Islet precursor cell (in vitro differentiated cells): ENCODE results near the gene PACS1.
"Not testable (repeated sequence)": the region's sequence is repeated elsewhere in the genome, so short reads cannot be mapped to it uniquely, and the experiment has no call there.

ENCODE experiments used
- DNase-seq: peaks from one replicate; pipeline ENCODE4 v3.0.0-alpha.2; 2018

The PACS1 gene

DNA sequence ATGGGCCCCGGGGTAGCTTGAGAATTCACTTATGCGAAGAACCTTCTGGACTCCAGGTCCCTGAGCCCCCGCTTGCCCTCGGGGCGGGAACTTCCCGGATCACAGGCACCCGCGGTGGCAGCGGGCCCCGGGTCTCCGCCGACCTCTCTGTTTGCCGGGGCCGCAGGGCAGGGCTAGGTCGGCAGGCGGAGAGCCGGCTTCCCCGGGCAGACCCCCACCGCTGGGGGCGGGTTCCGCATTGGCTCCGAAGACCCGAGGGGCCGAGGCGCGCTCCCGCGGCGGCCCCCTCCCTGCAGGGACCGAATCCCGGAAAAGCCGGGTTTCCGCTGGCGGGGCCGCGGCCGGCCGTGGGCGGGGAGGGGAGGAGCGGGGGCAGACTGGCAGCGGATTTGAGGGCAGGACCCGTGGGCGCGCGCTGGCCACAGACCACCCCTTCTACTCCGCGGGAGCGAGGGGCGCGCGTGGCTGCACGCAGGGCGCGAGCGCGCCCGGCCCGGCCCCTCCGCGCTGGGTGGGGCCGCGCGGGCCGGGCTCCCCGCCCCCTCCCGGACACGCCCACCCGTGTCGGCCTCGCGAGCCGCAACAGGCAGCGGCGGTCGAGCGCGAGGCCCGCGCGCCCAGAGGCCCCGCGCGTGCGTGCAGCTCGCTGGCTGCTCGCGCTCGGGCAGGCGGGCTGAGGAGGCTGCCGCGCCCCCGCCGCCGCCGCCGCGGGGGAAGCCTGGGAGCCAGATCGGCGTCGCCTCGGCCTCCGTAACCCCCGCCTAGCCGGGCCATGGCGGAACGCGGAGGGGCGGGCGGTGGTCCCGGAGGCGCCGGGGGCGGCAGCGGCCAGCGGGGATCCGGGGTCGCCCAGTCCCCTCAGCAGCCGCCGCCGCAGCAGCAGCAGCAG lies at the start of gene PACS1:
Gene PACS1 (plus strand): TSS at position 558 of the 889 bp plus-strand sequence. CDS start 215 bp downstream, at position 773.
- peak; percentile 88 for DNase-seq

DNA sequence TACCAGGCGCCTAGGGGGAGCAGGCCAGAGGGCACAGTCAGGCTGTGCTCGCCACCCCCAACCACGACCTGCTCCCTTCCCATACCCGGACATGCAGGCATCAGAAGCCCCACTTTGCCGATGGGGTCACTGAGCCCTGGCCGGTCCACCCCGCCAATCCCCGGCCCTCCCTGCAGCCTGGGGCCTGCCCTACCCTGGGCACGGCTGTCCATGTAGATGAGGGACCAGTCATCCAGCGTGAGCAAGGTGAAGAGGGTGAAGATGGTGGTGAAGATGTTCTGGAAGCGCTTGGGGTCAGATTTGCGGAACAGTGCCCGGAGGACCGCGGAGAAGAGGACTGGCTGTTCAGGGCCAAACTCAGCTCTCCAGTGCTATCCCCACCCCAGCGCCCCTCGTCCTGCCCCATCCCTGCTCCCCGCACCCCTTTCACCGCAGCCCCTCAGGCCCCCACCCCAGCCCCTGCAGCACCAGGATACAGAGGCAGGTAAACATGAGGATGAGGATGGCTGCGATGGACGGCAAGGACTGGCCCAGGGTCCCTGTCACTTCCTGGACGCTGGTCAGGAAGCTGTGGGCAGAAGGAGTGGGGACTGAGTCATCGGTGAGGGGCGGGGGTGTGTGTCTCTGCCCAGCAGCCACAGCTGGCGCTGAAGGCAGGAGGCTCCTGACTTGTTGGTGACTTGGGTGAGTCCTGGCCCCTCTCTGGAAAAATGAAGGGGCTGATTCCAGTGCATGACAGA lies 49.3 kb upstream of the PACS1 start:
- peak; percentile 84 for DNase-seq

- DNase-seq, result peak; percentile 85
These were observed 47.5 kb upstream of the PACS1 start for GRCh38 chr11:66022401-66023185.

DNA sequence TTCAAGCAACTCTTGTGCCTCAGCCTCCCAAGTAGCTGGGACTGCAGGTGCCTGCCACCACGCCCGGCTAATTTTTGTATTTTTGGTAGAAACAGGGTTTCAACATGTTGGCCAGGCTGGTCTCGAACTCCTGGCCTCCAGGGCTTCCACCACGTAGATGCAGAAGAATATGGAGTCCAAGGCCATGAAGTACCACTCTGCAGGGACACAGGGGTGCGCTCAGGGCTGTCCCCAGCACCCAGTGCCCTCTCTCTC lies 47.0 kb upstream of the PACS1 start:
- DNase-seq, result not testable (repeated sequence)

GRCh38 chr11:66026017-66026529 lies 44.0 kb upstream of the PACS1 start, which contains the start of gene CATSPER1:
Gene CATSPER1, minus strand, starts transcription at chr11:66026479. Its CDS starts 100 bp downstream, at chr11:66026379.
- DNase-seq, result no peak

GRCh38 chr11:66032957-66033735 lies 36.9 kb upstream of the PACS1 start:
- DNase-seq, result no peak

DNA sequence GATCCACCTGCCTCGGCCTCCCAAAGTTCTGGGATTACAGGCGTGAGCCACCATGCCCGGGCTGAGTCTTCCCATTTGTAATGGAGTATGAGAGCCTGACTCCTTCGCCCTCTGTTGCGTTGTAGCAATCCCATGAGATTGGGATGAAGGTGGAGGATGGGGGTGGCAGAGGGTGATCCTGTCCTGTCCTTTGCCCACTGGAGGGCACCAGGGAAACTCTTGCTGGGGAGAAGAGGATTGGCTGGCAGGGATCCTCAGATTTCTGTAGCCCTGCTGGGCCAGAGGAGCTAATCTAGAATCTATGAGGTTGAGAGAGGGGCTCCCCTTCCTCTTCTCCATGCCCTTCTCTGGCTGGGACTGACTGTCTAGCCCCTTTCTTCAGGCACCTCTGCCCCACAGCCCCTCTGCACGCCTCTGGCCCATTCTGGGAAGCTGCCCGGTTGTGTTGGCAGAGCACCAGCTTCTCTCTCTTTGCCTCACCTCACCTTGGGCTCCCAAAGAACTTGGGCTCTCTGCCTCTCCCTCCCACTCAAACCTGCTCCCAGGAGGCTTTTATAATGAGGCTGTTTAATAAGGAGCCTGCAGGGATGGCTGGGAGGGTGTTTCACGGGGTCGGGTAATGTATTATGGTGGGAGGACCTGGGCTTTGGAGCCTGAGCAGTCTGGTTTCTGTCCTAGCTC lies 34.3 kb upstream of the PACS1 start:
- DNase-seq, result no peak

DNA sequence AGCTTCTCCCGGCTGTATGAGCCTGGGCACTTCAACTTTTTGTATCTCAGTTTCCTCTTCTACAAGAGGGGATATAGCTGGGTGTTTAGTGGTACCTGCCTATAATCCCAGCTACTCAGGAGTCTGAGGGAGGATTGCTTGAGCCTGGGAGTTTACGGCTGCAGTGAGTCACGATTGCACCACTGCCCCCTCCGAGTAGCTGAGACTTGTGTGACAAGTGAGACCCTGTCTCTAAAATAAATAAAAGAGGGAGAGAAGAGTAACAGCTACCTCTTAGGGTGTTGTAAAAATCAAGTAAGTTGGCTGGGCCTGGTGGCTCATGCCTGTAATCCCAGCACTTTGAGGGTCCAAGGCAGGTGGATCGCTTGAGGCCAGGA lies 33.8 kb upstream of the PACS1 start:
- DNase-seq, result no peak

DNA sequence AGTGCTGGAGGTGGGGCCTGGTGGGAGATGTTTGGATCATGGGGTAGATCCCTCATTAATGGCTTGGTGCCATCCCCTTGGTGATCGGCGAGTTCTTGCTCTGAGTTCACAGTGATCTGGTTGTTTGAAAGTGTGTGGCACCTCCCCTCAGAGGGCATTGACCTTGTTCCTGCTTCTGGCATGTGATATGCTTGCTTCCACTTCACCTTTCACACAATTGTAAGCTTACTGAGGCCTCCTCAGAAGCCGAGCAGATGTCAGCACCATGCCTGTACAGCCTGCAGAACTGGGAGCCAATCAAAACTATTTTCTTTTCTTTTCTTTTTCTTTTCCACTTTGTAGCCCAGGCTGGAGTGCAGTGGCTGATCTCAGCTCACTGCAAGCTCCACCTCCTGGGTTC lies 32.7 kb upstream of the PACS1 start:
- DNase-seq, result no peak

DNA sequence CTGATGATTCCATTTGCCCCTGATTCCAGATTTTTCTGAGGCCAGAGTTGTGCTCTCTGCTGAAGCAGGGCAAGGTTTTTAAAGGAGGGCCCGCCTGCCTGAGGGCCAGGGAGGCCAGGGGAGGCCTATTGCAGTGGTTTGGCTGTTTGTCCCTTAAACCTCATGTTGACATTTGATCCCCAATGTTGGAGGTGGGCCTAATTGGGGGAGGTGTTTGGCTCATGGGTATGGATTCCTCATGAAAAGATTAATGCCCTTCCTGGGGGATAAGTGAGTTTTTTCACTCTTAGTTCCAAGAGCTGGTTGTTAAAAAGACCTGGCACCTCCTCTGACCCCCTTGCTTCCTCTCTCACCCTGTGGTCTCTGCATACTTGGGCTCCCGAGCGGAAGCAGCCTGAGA lies 30.3 kb upstream of the PACS1 start:
- DNase-seq, result no peak

- DNase-seq, result no peak
These were observed 27.7 kb upstream of the PACS1 start for GRCh38 chr11:66042227-66042995.

- no peak for DNase-seq
These were observed 26.8 kb upstream of the PACS1 start for GRCh38 chr11:66042996-66043906.

DNA sequence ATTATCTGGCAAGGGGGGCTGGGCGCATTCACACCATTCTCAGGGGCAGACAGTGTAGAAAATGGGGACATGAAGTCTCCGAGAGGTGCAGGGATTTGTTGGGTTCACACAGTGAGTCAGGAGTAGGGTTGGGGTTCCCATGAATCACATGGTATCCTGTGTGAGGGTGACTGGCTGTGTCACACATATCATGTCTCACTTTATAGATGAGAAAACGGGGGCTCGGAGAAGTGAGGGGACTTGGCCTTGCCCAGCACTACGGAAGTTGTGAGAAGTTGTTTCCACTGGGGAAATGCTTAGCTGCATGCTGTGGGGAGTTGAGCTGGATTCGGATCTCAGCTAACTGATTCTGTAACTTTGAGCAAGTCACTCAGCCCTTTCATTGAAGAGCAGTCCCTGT lies 25.3 kb upstream of the PACS1 start:
- no peak for DNase-seq

DNA sequence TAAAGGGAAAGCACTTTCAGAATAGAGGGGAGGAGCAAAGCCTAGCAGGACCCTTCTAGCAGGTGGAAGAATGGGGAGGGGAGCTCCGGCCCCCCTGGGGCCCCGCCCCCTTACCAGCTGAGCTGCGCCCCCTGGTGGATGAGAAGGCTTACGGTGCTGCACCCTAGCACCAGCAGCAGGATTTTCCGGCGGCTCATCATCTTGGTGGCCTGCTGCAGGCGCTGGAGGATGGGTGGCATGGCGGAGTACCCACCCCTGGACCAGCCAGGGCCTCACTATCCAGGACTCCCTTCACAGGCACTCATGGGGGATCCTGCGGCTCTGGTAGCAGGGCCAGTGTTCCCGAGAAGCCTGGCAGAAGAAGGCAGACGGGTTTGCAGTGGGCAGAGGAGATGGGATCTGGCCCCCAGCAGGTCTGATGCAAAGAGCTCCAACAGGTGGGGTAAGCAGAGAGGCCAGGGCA lies 24.9 kb upstream of the PACS1 start:
- DNase-seq, result peak; percentile 91

DNA sequence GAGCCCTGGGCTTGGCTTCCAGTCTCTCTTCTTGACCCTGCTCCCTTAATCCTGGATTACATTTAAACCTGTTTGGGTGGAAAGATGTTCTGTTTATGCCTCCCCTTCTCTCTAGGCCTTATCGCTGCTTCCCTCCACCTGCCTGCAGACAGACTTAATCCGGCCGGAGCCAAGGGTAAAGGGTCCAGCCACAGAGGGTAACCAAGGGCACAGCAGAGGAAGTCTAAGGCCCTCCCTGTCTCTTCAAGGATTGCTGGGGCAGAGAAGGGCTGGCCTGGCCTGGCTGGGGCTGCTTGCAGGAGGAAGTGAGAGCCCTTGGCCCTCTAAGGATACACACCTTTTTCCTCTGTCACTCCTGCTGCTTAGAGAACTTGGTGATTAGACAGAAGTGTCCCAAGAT lies 23.2 kb upstream of the PACS1 start:
- no peak for DNase-seq

- no peak for DNase-seq
These were observed 22.3 kb upstream of the PACS1 start for GRCh38 chr11:66047541-66048365.

DNA sequence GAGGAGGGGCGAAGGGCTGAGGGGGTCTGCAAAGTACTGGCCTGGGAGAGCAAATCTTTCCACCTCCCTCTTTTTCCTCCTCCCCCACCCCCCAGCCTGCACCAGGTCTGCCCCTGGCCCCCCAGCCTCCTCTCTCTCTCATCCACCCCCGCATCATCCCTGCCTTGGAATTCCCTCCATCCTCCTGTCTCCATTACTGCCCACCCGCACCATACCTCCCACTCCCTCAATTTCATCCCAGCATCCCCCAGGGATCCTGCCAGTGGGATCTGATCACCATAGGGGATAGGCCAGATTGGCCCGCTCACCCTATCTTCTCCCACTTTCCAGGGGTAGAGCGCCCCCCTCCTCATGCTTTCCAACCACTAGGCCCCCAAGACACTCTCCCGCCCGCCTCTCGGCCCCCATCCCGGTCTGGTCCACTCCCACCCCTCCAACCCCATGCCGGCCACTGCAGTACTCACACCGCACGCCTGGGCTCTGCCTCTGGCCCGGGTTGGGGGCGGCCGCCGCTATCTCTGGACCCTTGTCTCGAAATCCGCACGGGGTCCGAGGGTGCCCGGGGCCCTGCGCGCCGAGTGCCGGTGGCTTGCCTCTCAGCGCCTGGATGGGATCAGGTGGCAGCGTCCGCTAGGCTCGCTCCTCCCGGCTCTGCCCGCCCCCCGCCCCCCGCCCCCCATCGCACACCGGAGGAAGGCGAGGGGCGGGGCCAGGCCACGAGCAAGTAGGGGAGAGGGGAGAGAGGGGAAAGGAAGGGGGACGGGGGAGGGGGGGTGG lies 21.3 kb upstream of the PACS1 start, which contains the start of gene GAL3ST3:
Gene GAL3ST3 (minus strand): TSS at position 615 of the 777 bp plus-strand sequence. CDS start 3,746 bp downstream, outside the sequence.
- DNase-seq, result peak; percentile 63
